Esophagus muscularis mucosa (tissue), 4 donors: ENCODE results near the gene PHC3. TPM values are rescaled to one million over a fixed set of nuclear protein-coding genes. Genes with fewer than 3 reads are reported as not detected.

Source experiments
- DNase-seq: peaks from one replicate; pipeline ENCODE4 v3.0.0-alpha.2; 2017; ENCODE audit errors: extremely low spot score
- H3K27ac ChIP-seq, 4 donors: fragments of 200-600 bp; sonication (generic); replicated peaks in 1 of 4; 1 replicate in 3 of 4; 2 replicates in 1 of 4; pipeline ENCODE4 v1.5.1; 2016 to 2019; ENCODE audit warnings: mild to moderate bottlenecking in 1 of 4
- H3K27me3 ChIP-seq, 4 donors: fragments of 200-600 bp; sonication (generic); one replicate each; pipeline versions ENCODE4 v1.5.1 to v1.6.0; 2016 to 2019
- H3K36me3 ChIP-seq, 4 donors: fragments of 200-600 bp; sonication (generic); one replicate each; pipeline ENCODE4 v1.5.1; 2016 to 2019
- H3K4me1 ChIP-seq, 4 donors: fragments of 200-600 bp; sonication (generic); one replicate each; pipeline ENCODE4 v1.5.1; 2016 to 2019
- H3K4me3 ChIP-seq, 4 donors: fragments of 200-600 bp; sonication (generic); 1 replicate in 2 of 4; 2 replicates in 2 of 4; pipeline ENCODE4 v1.5.1; 2016 to 2019; ENCODE audit warnings: mild to moderate bottlenecking in 4 of 4, moderate library complexity in 1 of 4
- H3K9me3 ChIP-seq, 4 donors: fragments of 200-600 bp; sonication (generic); 1 replicate in 3 of 4; 2 replicates in 1 of 4; pipeline ENCODE4 v1.5.1; 2016 to 2019
- EP300 ChIP-seq: sonication (generic); formaldehyde crosslinking; IDR thresholded peaks from one replicate; pipeline ENCODE4 v1.6.1; 2017; ENCODE audit warnings: antibody characterized with exemption
- POLR2A ChIP-seq: fragments of 450-650 bp; IDR thresholded peaks from one replicate; pipeline ENCODE4 v1.6.1; 2017; ENCODE audit warnings: antibody characterized with exemption, moderate library complexity, mild to moderate bottlenecking, low read depth
- POLR2AphosphoS5 ChIP-seq, 2 donors: sonication (generic); formaldehyde crosslinking; IDR thresholded peaks; one replicate each; pipeline ENCODE4 v1.6.1; 2017; ENCODE audit warnings: antibody characterized with exemption in 2 of 2
- WGBS: methylation state at CpG from one replicate; pipeline ENCODE4 v1.1.5; 2018; 5-methylcytosine and 5-hydroxymethylcytosine counted together
- intact Hi-C: fragments of 100-400 bp; cut with DNase I; formaldehyde crosslinking; loops from one replicate; pipeline ENCODE4 v1.15.1; 2023
- total RNA-seq, 4 donors: library from RNA; depleted of rRNA; stranded (reverse); fragments of >200 nt; gene quantifications; one replicate each; pipeline versions ENCODE4 v1.1.0 to v1.2.1, GENCODE V29; 2016
- TF ChIP-seq, protein P1 (sequence below), 3 experiments: fragments of 200-600 bp in 2 of 3; fragments of 450-650 bp in 1 of 3; sonication (generic) in 2 of 3; IDR thresholded peaks; one replicate each; pipeline ENCODE4 v1.5.1; 2017 to 2019; ENCODE audit warnings: antibody characterized with exemption in 3 of 3, mild to moderate bottlenecking in 2 of 3, moderate library complexity in 1 of 3

Gene PHC3
- total RNA-seq, 4 donors from 2014 or later = 53.7 to 83.1 (median 70.8) TPM

DNA sequence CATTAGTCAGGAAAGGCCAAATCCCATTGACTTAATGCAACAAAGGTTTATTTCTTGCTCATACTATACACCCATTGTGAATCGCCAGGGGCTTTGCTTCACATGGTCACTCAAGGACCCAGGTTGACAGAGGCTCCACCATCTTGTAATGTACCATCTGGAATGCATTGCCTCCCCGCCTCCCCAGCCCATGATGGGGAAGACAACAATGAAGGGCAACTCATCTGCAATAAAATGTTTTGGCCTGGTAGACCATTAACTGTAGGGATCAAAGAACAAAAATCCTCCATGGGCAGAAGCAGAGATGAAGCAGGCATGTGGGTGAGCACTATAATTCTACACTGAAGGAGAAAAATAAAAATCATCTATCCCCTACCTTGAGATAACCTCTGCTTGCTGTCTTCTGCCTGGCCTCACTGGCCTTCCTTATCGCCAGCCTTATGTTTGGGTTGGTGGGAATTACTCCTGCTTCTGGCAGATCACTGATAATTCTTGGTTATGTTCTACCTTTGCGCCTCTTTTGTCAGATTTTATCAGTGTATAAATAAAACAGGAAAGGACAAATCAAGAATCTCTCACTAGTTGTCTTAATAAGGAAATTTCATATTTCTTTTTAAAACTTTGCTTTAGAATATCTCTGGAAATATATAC, 106.0 kb downstream of the PHC3 start:
- DNase-seq = no peak
- TF ChIP-seq, protein P1, sequence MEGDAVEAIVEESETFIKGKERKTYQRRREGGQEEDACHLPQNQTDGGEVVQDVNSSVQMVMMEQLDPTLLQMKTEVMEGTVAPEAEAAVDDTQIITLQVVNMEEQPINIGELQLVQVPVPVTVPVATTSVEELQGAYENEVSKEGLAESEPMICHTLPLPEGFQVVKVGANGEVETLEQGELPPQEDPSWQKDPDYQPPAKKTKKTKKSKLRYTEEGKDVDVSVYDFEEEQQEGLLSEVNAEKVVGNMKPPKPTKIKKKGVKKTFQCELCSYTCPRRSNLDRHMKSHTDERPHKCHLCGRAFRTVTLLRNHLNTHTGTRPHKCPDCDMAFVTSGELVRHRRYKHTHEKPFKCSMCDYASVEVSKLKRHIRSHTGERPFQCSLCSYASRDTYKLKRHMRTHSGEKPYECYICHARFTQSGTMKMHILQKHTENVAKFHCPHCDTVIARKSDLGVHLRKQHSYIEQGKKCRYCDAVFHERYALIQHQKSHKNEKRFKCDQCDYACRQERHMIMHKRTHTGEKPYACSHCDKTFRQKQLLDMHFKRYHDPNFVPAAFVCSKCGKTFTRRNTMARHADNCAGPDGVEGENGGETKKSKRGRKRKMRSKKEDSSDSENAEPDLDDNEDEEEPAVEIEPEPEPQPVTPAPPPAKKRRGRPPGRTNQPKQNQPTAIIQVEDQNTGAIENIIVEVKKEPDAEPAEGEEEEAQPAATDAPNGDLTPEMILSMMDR (IDR thresholded peaks at IDR 0.05) = no peak
- TF ChIP-seq POLR2A (no peak), POLR2AphosphoS5 (IDR thresholded peaks at IDR 0.05) (no peak), EP300 (no peak)
- no peak overlapping the region for H3K27ac ChIP-seq
- H3K4me1 ChIP-seq = no peaks in the 10 kb centered on the region
- no peak overlapping the region for H3K4me3 ChIP-seq
- no peaks in the 10 kb centered on the region for H3K36me3 ChIP-seq
- intact Hi-C loops = no loop called here
- H3K27me3 ChIP-seq = no peaks in the 10 kb centered on the region
- 82% methylated on average over 4 of the region's 4 CpGs for WGBS
- H3K9me3 ChIP-seq = no peaks in the 10 kb centered on the region

DNA sequence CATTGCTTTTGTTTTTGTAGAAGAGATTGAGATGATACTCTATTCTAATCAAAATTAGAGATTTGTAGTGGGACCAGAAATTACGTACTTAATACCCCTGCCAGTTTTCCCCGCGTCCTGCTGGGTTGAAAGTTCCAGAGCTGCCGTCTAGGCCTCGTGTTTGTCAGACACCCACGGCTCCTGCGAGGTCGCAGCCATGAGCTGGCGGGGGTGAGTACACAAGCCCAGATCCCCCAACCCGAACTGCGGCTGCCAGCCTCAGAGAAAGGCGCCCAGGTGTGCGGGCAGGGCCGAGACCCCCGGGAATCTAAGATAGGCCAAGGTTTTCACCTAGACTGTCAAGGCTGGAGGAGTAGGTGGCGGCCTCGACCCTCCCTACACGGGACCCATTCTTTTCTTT, 117.4 kb downstream of the PHC3 start:
- no peak overlapping the region for H3K27ac ChIP-seq
- intact Hi-C loops = no loop called here
- no peak overlapping the region for H3K4me3 ChIP-seq
- no peaks in the 10 kb centered on the region for H3K4me1 ChIP-seq
- WGBS = 95% methylated on average over 12 of the region's 18 CpGs
- no peaks in the 10 kb centered on the region for H3K36me3 ChIP-seq
- DNase-seq = no peak
- H3K27me3 ChIP-seq = no peaks in the 10 kb centered on the region
- TF ChIP-seq POLR2A = no peak
- no peak for TF ChIP-seq EP300
- TF ChIP-seq, protein P1 (IDR thresholded peaks at IDR 0.05) = no peak
- no peak for TF ChIP-seq POLR2AphosphoS5 (IDR thresholded peaks at IDR 0.05)
- H3K9me3 ChIP-seq = no peaks in the 10 kb centered on the region

DNA sequence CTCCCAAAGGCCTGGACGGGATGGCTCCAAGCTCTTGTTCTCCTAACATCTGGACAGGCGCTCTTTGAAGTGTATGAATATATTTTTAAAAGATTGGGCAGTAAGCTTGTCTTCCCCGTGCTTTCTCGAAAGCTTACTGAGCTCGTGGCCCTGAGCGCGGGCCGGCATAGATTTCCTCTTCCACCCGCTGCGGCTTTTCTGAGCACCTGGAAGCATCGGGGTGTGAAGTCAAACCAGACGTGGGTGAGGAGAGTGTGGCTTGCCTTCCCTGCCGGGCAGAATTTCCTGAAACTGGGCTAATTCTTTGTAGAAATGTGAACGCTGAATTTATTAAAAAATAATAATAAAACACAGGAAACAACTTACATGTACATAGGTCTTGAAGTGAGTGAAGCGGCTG, 117.8 kb downstream of the PHC3 start:
- H3K9me3 ChIP-seq = no peaks in the 10 kb centered on the region
- DNase-seq = no peak
- no peaks in the 10 kb centered on the region for H3K27me3 ChIP-seq
- no peaks in the 10 kb centered on the region for H3K36me3 ChIP-seq
- H3K4me3 ChIP-seq = no peak overlapping the region
- intact Hi-C loops = no loop called here
- TF ChIP-seq POLR2A = no peak
- no peaks in the 10 kb centered on the region for H3K4me1 ChIP-seq
- no peak overlapping the region for H3K27ac ChIP-seq
- WGBS = 92% methylated on average over 15 of the region's 15 CpGs

DNA sequence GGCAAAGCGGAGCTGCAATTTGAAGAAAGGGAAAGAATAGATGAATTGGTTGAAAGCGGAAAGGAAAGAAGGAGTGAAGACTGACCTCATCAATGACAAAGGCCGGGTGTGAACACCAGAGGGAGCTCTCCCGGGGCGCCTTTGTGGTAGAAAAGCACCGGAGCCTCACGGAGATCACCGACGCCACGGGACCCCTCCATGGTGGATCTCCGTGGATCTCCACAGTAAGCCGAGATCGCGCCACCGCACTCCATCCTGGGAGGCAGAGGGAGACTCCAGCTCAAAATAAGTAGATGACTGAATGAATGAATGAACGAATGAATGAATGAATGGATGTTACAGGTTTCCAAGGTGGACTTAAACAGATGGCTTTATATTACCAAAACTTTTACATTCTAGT, 118.8 kb downstream of the PHC3 start:
- no peaks in the 10 kb centered on the region for H3K9me3 ChIP-seq
- H3K27ac ChIP-seq = no peak overlapping the region
- H3K4me3 ChIP-seq = no peak overlapping the region
- no peaks in the 10 kb centered on the region for H3K4me1 ChIP-seq
- no peaks in the 10 kb centered on the region for H3K27me3 ChIP-seq
- TF ChIP-seq POLR2AphosphoS5 (IDR thresholded peaks at IDR 0.05) = no peak
- TF ChIP-seq, protein P1 (IDR thresholded peaks at IDR 0.05) = no peak
- TF ChIP-seq POLR2A = no peak
- no peak for TF ChIP-seq EP300
- H3K36me3 ChIP-seq = no peaks in the 10 kb centered on the region
- no peak for DNase-seq
- WGBS = 95% methylated on average over 16 of the region's 16 CpGs
- intact Hi-C loops = no loop called here

DNA sequence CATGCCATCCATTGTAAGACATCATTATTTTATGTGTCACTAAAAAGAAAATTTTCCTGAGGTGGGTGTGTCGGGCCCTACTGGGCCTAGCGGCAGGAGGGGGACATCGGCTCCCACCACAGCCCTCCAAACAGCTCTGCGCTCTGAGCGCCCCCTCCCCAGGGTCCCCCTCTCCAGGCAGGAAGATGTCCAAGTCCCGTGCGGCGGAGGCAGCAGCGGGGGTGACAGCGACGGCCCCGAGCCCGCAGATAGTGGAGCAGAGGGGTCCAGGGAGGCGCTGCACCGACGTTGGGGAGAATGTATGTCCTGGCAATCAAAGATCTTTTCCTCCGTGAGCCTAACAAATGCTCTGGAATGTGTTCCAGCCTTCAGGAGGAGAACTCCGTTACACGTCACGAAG, 119.5 kb downstream of the PHC3 start:
- no peak for DNase-seq
- 98% methylated on average over 9 of the region's 20 CpGs for WGBS
- Histone ChIP-seq H3K4me1 (no peaks in the 10 kb centered on the region), H3K4me3 (no peak overlapping the region), H3K9me3 (no peaks in the 10 kb centered on the region), H3K27ac (no peak overlapping the region), H3K36me3 (no peaks in the 10 kb centered on the region), H3K27me3 (no peaks in the 10 kb centered on the region)
- TF ChIP-seq, protein P1 (IDR thresholded peaks at IDR 0.05) = no peak
- TF ChIP-seq EP300 (no peak), POLR2AphosphoS5 (IDR thresholded peaks at IDR 0.05) (no peak), POLR2A (no peak)
- intact Hi-C loops = no loop called here
